ENCODE results near the gene DOLK. TPM values are rescaled to one million over a fixed set of nuclear protein-coding genes. Genes with fewer than 3 reads are reported as not detected.

The DOLK gene
- total and polyA plus RNA-seq, 4 donors = 9.5 to 15.3 (median 11.7) TPM

DNA sequence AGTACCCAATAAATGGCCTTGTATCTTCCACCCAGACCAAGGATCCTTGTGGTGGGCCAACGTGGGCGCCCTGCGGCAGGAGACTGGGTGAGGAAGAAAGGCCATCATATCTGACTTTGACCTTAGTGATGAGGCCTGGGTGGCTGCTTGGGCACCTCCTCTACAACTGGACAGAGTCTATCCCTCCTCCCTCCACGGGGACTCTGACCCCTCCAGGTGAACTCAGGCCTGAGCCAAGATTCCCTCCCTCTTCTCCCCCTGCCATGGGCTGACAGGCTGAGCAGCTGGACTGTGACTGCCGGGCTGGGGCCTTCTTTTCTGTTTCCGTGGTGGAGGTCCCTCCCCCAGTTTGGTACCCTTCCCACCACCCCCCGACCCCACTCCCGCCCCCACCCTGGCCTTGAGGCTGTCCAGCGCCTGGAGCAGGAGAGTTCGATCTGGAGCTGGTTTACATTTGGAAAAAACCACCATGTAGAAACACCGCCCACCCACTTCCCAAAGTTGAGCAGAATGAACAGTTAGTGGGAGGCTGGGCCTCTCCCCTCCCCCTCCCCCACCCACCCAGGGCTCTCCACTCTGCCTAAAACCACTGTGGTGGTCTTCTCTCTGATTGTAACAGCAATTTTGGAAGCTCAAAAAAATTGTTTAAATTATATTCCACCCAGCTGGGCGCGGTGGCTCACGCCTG is 27.9 kb downstream of the DOLK start:
- WGBS = 42% methylated on average over 14 of the region's 14 CpGs
- peaks cover 9 to 62% (median 42%) of the 10 kb centered on the region in 4 donors for H3K4me1 ChIP-seq (ENCODE audit: control insufficient read depth in 4 of 4, insufficient read depth in 4 of 4, low read length in 3 of 4)
- peaks cover 0 to 2% (median under 1%) of the 10 kb centered on the region in 4 donors for H3K36me3 ChIP-seq (ENCODE audit: control insufficient read depth in 4 of 4, insufficient read depth in 3 of 4, low read depth in 1 of 4, low read length in 3 of 4)
- no peak overlapping the region for H3K4me3 ChIP-seq (ENCODE audit: low read depth in 1 of 3, low read length in 3 of 3)
- TF ChIP-seq FOXA1 (IDR thresholded peaks at IDR 0.05) (no peak), GABPA (IDR thresholded peaks at IDR 0.05 in 1 of 2, conservative IDR thresholded peaks at IDR 0.05 in 1 of 2) (no peak), RAD21 (IDR thresholded peaks at IDR 0.05) (peak in 1 of 2 donors; percentile 17), TAF1 (conservative IDR thresholded peaks at IDR 0.05) (no peak), HNF4A (conservative IDR thresholded peaks at IDR 0.05) (peak; percentile 88 to 92), YY1 (IDR thresholded peaks at IDR 0.05) (peak; percentile 71), RXRA (IDR thresholded peaks at IDR 0.05) (peak; percentile 85 to 89), SP1 (IDR thresholded peaks at IDR 0.05) (peak; percentile 75), FOXA2 (IDR thresholded peaks at IDR 0.05) (no peak), NR2F2 (IDR thresholded peaks at IDR 0.05) (peak; percentile 55), HNF4G (IDR thresholded peaks at IDR 0.05) (peak; percentile 82), EGR1 (IDR thresholded peaks at IDR 0.05; ENCODE audit: low read depth in 2 of 2) (no peak), JUND (IDR thresholded peaks at IDR 0.05) (peak; percentile 50 to 69)
- TF ChIP-seq, protein P1, sequence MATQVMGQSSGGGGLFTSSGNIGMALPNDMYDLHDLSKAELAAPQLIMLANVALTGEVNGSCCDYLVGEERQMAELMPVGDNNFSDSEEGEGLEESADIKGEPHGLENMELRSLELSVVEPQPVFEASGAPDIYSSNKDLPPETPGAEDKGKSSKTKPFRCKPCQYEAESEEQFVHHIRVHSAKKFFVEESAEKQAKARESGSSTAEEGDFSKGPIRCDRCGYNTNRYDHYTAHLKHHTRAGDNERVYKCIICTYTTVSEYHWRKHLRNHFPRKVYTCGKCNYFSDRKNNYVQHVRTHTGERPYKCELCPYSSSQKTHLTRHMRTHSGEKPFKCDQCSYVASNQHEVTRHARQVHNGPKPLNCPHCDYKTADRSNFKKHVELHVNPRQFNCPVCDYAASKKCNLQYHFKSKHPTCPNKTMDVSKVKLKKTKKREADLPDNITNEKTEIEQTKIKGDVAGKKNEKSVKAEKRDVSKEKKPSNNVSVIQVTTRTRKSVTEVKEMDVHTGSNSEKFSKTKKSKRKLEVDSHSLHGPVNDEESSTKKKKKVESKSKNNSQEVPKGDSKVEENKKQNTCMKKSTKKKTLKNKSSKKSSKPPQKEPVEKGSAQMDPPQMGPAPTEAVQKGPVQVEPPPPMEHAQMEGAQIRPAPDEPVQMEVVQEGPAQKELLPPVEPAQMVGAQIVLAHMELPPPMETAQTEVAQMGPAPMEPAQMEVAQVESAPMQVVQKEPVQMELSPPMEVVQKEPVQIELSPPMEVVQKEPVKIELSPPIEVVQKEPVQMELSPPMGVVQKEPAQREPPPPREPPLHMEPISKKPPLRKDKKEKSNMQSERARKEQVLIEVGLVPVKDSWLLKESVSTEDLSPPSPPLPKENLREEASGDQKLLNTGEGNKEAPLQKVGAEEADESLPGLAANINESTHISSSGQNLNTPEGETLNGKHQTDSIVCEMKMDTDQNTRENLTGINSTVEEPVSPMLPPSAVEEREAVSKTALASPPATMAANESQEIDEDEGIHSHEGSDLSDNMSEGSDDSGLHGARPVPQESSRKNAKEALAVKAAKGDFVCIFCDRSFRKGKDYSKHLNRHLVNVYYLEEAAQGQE (IDR thresholded peaks at IDR 0.05) = peak; percentile 28
- TF ChIP-seq, protein P2, sequence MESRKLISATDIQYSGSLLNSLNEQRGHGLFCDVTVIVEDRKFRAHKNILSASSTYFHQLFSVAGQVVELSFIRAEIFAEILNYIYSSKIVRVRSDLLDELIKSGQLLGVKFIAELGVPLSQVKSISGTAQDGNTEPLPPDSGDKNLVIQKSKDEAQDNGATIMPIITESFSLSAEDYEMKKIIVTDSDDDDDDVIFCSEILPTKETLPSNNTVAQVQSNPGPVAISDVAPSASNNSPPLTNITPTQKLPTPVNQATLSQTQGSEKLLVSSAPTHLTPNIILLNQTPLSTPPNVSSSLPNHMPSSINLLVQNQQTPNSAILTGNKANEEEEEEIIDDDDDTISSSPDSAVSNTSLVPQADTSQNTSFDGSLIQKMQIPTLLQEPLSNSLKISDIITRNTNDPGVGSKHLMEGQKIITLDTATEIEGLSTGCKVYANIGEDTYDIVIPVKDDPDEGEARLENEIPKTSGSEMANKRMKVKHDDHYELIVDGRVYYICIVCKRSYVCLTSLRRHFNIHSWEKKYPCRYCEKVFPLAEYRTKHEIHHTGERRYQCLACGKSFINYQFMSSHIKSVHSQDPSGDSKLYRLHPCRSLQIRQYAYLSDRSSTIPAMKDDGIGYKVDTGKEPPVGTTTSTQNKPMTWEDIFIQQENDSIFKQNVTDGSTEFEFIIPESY (IDR thresholded peaks at IDR 0.05) = no peak
- TF ChIP-seq, protein P3, sequence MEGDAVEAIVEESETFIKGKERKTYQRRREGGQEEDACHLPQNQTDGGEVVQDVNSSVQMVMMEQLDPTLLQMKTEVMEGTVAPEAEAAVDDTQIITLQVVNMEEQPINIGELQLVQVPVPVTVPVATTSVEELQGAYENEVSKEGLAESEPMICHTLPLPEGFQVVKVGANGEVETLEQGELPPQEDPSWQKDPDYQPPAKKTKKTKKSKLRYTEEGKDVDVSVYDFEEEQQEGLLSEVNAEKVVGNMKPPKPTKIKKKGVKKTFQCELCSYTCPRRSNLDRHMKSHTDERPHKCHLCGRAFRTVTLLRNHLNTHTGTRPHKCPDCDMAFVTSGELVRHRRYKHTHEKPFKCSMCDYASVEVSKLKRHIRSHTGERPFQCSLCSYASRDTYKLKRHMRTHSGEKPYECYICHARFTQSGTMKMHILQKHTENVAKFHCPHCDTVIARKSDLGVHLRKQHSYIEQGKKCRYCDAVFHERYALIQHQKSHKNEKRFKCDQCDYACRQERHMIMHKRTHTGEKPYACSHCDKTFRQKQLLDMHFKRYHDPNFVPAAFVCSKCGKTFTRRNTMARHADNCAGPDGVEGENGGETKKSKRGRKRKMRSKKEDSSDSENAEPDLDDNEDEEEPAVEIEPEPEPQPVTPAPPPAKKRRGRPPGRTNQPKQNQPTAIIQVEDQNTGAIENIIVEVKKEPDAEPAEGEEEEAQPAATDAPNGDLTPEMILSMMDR (IDR thresholded peaks at IDR 0.05; ENCODE audit: low read depth, low read length, missing input control) = no peak
- TF ChIP-seq, protein P4, sequence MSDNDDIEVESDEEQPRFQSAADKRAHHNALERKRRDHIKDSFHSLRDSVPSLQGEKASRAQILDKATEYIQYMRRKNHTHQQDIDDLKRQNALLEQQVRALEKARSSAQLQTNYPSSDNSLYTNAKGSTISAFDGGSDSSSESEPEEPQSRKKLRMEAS (IDR thresholded peaks at IDR 0.05) = peak; percentile 59
- TF ChIP-seq, protein P5, sequence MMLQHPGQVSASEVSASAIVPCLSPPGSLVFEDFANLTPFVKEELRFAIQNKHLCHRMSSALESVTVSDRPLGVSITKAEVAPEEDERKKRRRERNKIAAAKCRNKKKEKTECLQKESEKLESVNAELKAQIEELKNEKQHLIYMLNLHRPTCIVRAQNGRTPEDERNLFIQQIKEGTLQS (IDR thresholded peaks at IDR 0.05) = no peak
- no peak for DNase-seq (ENCODE audit: low spot score)
- no peaks in the 10 kb centered on the region for H3K9me3 ChIP-seq (ENCODE audit: control insufficient read depth in 4 of 4, low read length in 3 of 4)
- H3K27ac ChIP-seq (ENCODE audit: low read depth in 1 of 2, low read length in 2 of 2) = peak overlapping the region; percentile 82
- H3K27me3 ChIP-seq (ENCODE audit: control insufficient read depth in 4 of 4, insufficient read depth in 4 of 4, low read length in 3 of 4) = no peaks in the 10 kb centered on the region
- peak overlapping the region in 1 of 2 donors; percentile 24 for H3K9ac ChIP-seq (ENCODE audit: low read depth in 1 of 2, low read length in 2 of 2)
